Measurements from ENCODE around the gene ANKLE1.
A peak's percentile ranks its signal among the peaks of the same experiment; 100 is the strongest.

ANKLE1 gene

GRCh38 chr19:17243211-17243829 is 38.4 kb upstream of the ANKLE1 start:
- peak overlapping the region; percentile 81 for H3K4me3 ChIP-seq (ENCODE audit: control insufficient read depth, low read depth, low read length)
- no peak for TF ChIP-seq CTCF (conservative IDR thresholded peaks at IDR 0.05; ENCODE audit: control insufficient read depth, insufficient read depth, low read depth, low read length)
- no peak for DNase-seq (ENCODE audit: low read depth)

- DNase-seq (ENCODE audit: low read depth), result peak; percentile 58
- H3K4me3 ChIP-seq (ENCODE audit: control insufficient read depth, low read depth, low read length), result peak overlapping the region; percentile 81
- no peak for TF ChIP-seq CTCF (conservative IDR thresholded peaks at IDR 0.05; ENCODE audit: control insufficient read depth, insufficient read depth, low read depth, low read length)
These were observed 37.7 kb upstream of the ANKLE1 start for GRCh38 chr19:17243830-17244617.

GRCh38 chr19:17244618-17245534 is 36.8 kb upstream of the ANKLE1 start:
- DNase-seq (ENCODE audit: low read depth), result no peak
- peak overlapping the region; percentile 81 for H3K4me3 ChIP-seq (ENCODE audit: control insufficient read depth, low read depth, low read length)
- no peak for TF ChIP-seq CTCF (conservative IDR thresholded peaks at IDR 0.05; ENCODE audit: control insufficient read depth, insufficient read depth, low read depth, low read length)

- no peak for DNase-seq (ENCODE audit: low read depth)
These were observed 36.1 kb upstream of the ANKLE1 start, which contains the start of gene NR2F6 for GRCh38 chr19:17245535-17245984. NR2F6 (minus strand) TSS chr19:17245919; CDS start chr19:17245220, 699 bp downstream.

GRCh38 chr19:17246681-17247425 is 34.8 kb upstream of the ANKLE1 start:
- peak overlapping the region; percentile 35 for H3K4me3 ChIP-seq (ENCODE audit: control insufficient read depth, low read depth, low read length)
- peak; percentile 41 for DNase-seq (ENCODE audit: low read depth)
- TF ChIP-seq CTCF (conservative IDR thresholded peaks at IDR 0.05; ENCODE audit: control insufficient read depth, insufficient read depth, low read depth, low read length), result no peak

More at GRCh38 chr19:17245535-17245984, 36.1 kb upstream of the ANKLE1 start, which contains the start of gene NR2F6:
- H3K4me3 ChIP-seq (ENCODE audit: control insufficient read depth, low read depth, low read length), result peak within 1 kb of the TSS; percentile 81
- no peak for TF ChIP-seq CTCF (conservative IDR thresholded peaks at IDR 0.05; ENCODE audit: control insufficient read depth, insufficient read depth, low read depth, low read length)

All from fibroblast of mammary gland (primary cell).